ENCODE results near the gene NAV2. TPM values are rescaled to one million over a fixed set of nuclear protein-coding genes. Genes with fewer than 3 reads are reported as not detected.
A peak's percentile ranks its signal among the peaks of the same experiment; 100 is the strongest.

The NAV2 gene
- total RNA-seq, 1 donor from 2014 or later = 9.6 TPM

GRCh38 chr11:19844806-19845205 is 132.2 kb downstream of the NAV2 start:
- Mint-ChIP-seq H3K27me3 (ENCODE audit: insufficient read depth, low read depth) (peaks cover 3% of the 10 kb centered on the region), H3K4me1 (peaks cover 46% of the 10 kb centered on the region), H3K9me3 (no peaks in the 10 kb centered on the region), H3K4me3 (no peak overlapping the region), H3K36me3 (no peaks in the 10 kb centered on the region), H3K27ac (no peak overlapping the region)
- H3K9me3 ChIP-seq (ENCODE audit: low read depth) = no peaks in the 10 kb centered on the region
- no peak for DNase-seq (ENCODE audit: low spot score)
- peaks cover 16% of the 10 kb centered on the region for H3K4me1 ChIP-seq
- TF ChIP-seq CTCF (IDR thresholded peaks at IDR 0.05) (no peak), EZH2 (IDR thresholded peaks at IDR 0.05) (no peak), EZH2phosphoT487 (IDR thresholded peaks at IDR 0.05) (no peak)
- peaks cover 12% of the 10 kb centered on the region for H4K20me1 ChIP-seq (ENCODE audit: low read depth)
- H3K27ac ChIP-seq = no peak overlapping the region
- no peak overlapping the region for H3K4me2 ChIP-seq
- no peak overlapping the region for H3K4me3 ChIP-seq
- no peaks in the 10 kb centered on the region for H3K27me3 ChIP-seq
- H3K9ac ChIP-seq = no peak overlapping the region
- peaks cover 3% of the 10 kb centered on the region for H3K79me2 ChIP-seq (ENCODE audit: low read depth)
- no peak overlapping the region for H2AFZ ChIP-seq (replicated peaks)
- no peaks in the 10 kb centered on the region for H3K36me3 ChIP-seq
- peaks cover 12% of the 10 kb centered on the region for H3F3A ChIP-seq (ENCODE audit: low read depth)

GRCh38 chr11:19845626-19846025 is 133.0 kb downstream of the NAV2 start:
- Histone ChIP-seq H3F3A (ENCODE audit: low read depth) (peaks cover 12% of the 10 kb centered on the region), H4K20me1 (ENCODE audit: low read depth) (peaks cover 12% of the 10 kb centered on the region), H3K4me3 (no peak overlapping the region), H3K9ac (no peak overlapping the region), H3K4me2 (no peak overlapping the region), H3K36me3 (no peaks in the 10 kb centered on the region), H3K4me1 (peaks cover 12% of the 10 kb centered on the region), H2AFZ (replicated peaks) (no peak overlapping the region), H3K9me3 (ENCODE audit: low read depth) (no peaks in the 10 kb centered on the region), H3K27ac (no peak overlapping the region), H3K79me2 (ENCODE audit: low read depth) (peaks cover 3% of the 10 kb centered on the region), H3K27me3 (no peaks in the 10 kb centered on the region)
- H3K4me3 Mint-ChIP-seq = no peak overlapping the region
- no peaks in the 10 kb centered on the region for H3K9me3 Mint-ChIP-seq
- H3K36me3 Mint-ChIP-seq = no peaks in the 10 kb centered on the region
- DNase-seq (ENCODE audit: low spot score) = no peak
- H3K27ac Mint-ChIP-seq = no peak overlapping the region
- peaks cover 3% of the 10 kb centered on the region for H3K27me3 Mint-ChIP-seq (ENCODE audit: insufficient read depth, low read depth)
- H3K4me1 Mint-ChIP-seq = peaks cover 51% of the 10 kb centered on the region
- TF ChIP-seq EZH2phosphoT487 (IDR thresholded peaks at IDR 0.05) (no peak), EZH2 (IDR thresholded peaks at IDR 0.05) (no peak), CTCF (IDR thresholded peaks at IDR 0.05) (no peak)

GRCh38 chr11:19846654-19847305 is 134.1 kb downstream of the NAV2 start:
- peaks cover 3% of the 10 kb centered on the region for H3K27me3 Mint-ChIP-seq (ENCODE audit: insufficient read depth, low read depth)
- Histone ChIP-seq H3K4me3 (no peak overlapping the region), H3F3A (ENCODE audit: low read depth) (peaks cover 12% of the 10 kb centered on the region), H3K4me1 (peaks cover 12% of the 10 kb centered on the region), H2AFZ (replicated peaks) (no peak overlapping the region), H3K27ac (no peak overlapping the region), H3K9ac (no peak overlapping the region), H3K4me2 (no peak overlapping the region), H3K36me3 (no peaks in the 10 kb centered on the region), H3K27me3 (no peaks in the 10 kb centered on the region), H4K20me1 (ENCODE audit: low read depth) (peaks cover 12% of the 10 kb centered on the region), H3K79me2 (ENCODE audit: low read depth) (peaks cover 3% of the 10 kb centered on the region), H3K9me3 (ENCODE audit: low read depth) (no peaks in the 10 kb centered on the region)
- no peak overlapping the region for H3K4me3 Mint-ChIP-seq
- no peak for DNase-seq (ENCODE audit: low spot score)
- H3K4me1 Mint-ChIP-seq = peaks cover 51% of the 10 kb centered on the region
- peak overlapping the region; percentile 76 for H3K27ac Mint-ChIP-seq
- H3K36me3 Mint-ChIP-seq = peaks cover 3% of the 10 kb centered on the region
- peaks cover 2% of the 10 kb centered on the region for H3K9me3 Mint-ChIP-seq
- TF ChIP-seq EZH2phosphoT487 (IDR thresholded peaks at IDR 0.05) (no peak), EZH2 (IDR thresholded peaks at IDR 0.05) (no peak), CTCF (IDR thresholded peaks at IDR 0.05) (no peak)

Measured in neural progenitor cell (in vitro differentiated cells).